RPMI7951 (cell line): ENCODE measurements around the gene INVS. TPM values are rescaled to one million over a fixed set of nuclear protein-coding genes. Genes with fewer than 3 reads are reported as not detected.
A peak's percentile ranks its signal among the peaks of the same experiment; 100 is the strongest.
"Not testable (repeated sequence)": the region's sequence is repeated elsewhere in the genome, so short reads cannot be mapped to it uniquely, and the experiment has no call there.

Experiments used
- DNase-seq: peaks from one replicate; pipeline ENCODE4 v3.0.0-alpha.2; 2012; ENCODE audit warnings: low read depth
- total RNA-seq: library from RNA; depleted of rRNA; stranded (reverse); fragments of >200 nt; shearing (Covaris generic); gene quantifications from 2 replicates; pipeline ENCODE4 v1.2.3, GENCODE V29; 2014

Gene INVS
- total RNA-seq, 1 experiment from 2014 or later, result 15.0 TPM

DNA sequence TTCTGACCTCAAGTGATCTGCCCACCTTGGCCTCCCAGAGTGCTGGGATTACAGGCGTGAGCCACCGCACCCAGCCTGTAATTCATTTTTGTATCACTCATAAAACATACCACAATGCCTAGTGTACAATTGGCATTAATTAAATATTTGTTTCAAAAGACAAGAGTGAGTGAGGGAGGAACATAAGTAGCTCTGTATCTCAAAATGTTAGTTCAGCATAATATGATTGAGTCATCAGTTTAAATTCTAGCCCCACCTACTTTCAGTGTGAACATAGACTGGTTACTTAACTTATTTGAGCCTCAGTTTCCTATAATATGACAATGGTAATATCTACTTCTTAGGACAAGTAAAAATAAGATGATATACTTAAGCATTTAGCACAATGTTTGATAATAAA is 26.9 kb downstream of the INVS start:
- no peak for DNase-seq

DNA sequence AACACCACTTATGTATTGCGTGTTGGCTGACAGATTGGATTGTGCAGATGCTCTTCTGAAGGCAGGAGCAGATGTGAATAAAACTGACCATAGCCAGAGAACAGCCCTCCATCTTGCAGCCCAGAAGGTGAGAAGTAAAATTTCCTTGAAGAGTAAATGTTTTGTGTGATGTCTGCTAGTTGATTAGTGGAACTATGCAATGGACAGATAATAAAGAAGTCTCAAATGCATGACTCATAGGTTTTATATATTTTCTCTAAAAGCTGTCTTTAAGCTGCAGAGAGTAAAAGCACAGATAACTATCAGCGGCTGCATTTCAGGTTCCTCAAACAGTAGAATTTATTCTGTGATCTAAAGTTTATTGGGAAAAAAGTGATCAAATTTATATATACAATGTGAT is 27.4 kb downstream of the INVS start:
- DNase-seq, result no peak

DNA sequence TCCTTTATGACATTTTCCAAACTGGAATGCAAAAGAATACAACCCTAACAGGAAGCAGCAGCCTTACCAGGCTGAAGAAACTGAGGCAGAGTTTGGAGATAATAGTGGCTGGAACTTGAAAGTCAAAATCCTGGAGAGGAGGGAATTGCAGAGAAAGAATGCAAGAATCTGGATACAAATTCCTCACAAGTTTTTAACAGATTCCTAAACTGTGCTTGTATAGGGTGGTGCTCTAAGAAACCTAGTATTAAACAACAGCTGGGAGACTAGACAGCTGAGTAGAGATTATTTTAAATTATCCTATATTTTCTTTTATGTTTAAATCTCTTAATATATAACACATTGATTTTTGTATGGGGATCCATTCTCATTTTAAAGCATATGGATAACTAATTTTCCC is 30.7 kb downstream of the INVS start:
- DNase-seq, result no peak

DNA sequence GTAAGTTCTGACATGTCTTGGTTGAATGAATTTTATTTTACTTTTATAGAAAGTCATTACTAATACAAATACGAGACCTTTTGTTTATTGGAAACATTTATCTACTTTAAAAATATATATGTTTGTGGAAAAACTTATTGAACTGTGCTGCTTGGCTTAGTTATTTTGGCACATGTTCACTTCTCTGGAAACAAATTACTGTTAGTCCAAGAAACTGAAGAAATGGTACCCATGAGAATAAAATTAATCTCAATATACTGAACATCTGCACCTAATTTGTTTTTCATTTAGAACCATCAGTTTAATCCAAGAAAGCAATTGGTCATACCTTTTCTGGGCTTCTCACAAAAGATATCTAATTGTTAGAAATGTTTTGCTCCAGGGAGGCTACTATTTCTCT is 32.2 kb downstream of the INVS start:
- DNase-seq, result no peak

- DNase-seq, result no peak
Measured at GRCh38 chr9:100131875-100132430, 32.9 kb downstream of the INVS start.

- no peak for DNase-seq
Measured at GRCh38 chr9:100134731-100135130, 35.7 kb downstream of the INVS start.

- not testable (repeated sequence) for DNase-seq
Measured at GRCh38 chr9:100136799-100137198, 37.8 kb downstream of the INVS start.

GRCh38 chr9:100140303-100140702 is 41.3 kb downstream of the INVS start:
- DNase-seq, result not testable (repeated sequence)

DNA sequence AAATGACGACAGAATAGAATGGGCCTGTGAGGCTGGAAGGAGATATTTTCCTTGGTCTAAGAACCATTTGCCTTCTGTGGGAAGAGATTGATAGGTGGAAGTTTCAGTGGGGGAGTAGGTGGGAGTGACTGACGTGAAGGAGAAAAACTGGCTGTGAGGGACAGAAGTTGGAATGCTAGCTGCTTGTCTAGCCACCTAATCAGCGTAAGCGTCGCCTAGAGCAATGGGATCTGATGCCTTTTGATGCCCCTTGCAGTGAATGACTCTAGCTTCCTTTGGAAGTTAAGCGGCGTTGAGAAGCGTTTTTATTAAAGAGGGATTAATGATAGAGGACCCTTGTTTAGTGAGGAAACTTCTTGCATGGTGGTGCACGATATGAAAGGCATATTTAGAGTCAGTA is 42.8 kb downstream of the INVS start:
- not testable (repeated sequence) for DNase-seq

- DNase-seq, result not testable (repeated sequence)
Measured at GRCh38 chr9:100145167-100145934, 46.3 kb downstream of the INVS start.

DNA sequence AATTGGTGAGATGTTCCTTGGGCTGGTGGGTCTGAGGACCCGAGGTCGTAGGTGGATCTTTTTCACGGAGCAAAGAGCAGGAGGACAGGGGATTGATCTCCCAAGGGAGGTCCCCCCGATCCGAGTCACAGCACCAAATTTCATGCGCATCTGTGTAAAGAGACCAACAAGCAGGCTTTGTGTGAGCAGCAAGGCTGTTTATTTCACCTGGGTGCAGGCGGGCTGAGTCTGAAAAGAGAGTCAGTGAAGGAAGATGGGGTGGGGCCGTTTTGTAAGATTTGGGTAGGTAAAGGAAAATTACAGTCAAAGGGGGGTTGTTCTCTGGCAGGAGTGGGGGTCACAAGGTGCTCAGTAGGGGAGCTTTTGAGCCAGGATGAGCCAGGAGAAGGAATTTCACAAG is 46.9 kb downstream of the INVS start:
- DNase-seq, result not testable (repeated sequence)

- no peak for DNase-seq
Measured at GRCh38 chr9:100150214-100150613, 51.2 kb downstream of the INVS start.

- no peak for DNase-seq
Measured at GRCh38 chr9:100160021-100160420, 61.0 kb downstream of the INVS start.

DNA sequence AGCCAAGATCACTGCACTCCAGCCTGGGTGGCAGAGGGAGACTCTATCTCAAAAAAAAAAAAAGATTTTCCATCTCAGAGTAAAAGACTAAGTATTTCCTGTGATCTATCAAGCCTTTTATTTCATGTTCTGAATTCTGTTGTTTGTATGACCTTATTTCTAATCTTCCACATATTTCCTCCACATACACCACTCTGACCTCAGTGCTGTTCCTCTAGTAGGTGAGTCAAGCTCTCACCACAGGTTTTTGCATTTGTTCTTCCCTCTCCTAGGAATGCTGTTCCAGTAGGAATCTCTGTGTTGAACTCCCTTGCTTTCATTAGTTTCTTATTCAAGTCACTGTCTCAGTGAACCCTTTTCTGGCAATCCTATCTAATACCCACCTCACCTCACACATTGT is 68.1 kb downstream of the INVS start:
- no peak for DNase-seq

GRCh38 chr9:100167915-100168654 is 69.0 kb downstream of the INVS start:
- DNase-seq, result no peak

DNA sequence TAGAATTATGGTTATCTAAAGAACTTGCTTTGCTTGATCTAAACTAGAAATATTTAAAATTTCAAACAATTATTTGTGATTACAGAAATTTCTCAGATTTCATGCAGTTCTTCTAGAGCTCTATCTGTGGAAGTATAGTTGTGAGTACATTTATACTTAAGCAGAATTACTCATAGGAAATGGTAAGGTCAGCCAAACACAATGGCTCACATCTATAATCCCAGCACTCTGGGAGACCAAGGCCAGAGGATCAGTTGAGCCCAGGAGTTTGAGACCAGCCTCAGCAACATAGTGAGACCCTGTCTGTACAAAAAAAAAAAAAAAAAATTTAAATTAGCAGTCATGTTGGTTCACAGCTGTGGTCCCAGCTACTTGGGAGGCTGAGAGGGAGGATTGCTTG is 71.0 kb downstream of the INVS start:
- DNase-seq, result peak; percentile 12

- DNase-seq, result peak; percentile 6
Measured at GRCh38 chr9:100170556-100170955, 71.5 kb downstream of the INVS start.

DNA sequence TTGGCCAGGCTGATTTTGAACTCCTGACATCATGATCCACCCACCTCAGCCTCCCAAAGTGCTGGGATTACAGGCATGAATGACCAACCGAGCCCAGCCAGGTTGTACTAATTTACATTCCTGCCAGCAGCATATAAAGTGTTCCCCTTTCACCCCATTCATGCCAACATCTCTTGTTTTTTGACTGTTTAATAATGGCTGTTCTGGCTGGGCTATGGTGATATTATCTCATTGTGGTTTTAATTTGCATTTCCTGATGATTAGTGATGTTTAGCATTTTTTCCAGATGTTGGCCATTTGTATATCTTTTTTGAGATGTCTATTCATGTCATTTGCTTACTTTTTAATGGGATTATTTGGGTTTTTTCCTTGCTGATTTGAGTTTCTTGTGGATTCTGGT is 87.3 kb downstream of the INVS start:
- peak; percentile 30 for DNase-seq

- DNase-seq, result no peak
Measured at GRCh38 chr9:100190339-100190738, 91.3 kb downstream of the INVS start.

DNA sequence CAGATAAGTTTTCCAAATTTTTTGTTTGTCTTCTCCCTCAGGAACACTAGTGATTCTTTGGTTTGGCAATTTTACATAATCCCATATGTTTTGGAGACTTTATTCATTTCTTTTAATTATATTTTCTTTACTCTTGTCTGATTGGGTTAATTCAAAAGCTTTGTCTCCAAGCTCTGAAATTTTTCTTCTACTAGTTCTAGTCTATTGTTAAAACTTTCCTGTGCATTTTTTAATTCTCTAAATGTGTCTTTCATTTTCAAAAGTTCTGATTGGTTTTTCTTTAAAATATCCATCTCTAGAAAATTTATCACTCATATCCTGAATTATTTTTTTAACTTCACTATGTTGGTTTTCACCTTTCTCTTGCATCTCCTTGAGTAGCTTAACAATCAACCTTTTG is 92.2 kb downstream of the INVS start:
- no peak for DNase-seq

- DNase-seq, result no peak
Measured at GRCh38 chr9:100193078-100193477, 94.0 kb downstream of the INVS start.

DNA sequence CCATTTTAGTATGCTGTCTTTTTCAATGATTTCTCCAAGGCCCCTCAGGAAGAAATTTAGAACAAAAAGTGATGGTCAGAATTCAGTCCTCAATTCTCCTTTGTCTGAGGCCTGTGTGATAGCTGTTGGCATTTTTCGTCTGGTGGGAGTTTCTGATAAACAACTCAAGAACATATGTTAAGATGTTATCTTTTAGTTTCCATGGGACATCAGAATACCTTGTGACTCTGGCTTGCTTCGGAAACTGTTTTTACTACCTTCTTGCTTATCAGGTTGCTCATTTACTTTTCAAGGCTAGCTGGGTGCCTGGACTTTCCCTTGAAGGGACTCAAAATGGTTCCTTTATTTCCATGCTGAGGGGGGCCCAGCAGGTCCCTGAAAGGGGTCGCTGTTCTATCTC is 97.2 kb downstream of the INVS start:
- DNase-seq, result no peak

- DNase-seq, result no peak
Measured at GRCh38 chr9:100196828-100197227, 97.8 kb downstream of the INVS start.
